Tongue (tissue), 2 donors: ENCODE data around the gene SOD3. TPM values are rescaled to one million over a fixed set of nuclear protein-coding genes. Genes with fewer than 3 reads are reported as not detected.
A peak's percentile ranks its signal among the peaks of the same experiment; 100 is the strongest.

ENCODE experiments used
- DNase-seq: peaks from one replicate; pipeline ENCODE4 v3.0.0-alpha.2; 2015
- total RNA-seq: library from RNA; depleted of rRNA; stranded (reverse); fragments of >200 nt; gene quantifications from one replicate; pipeline ENCODE4 v1.2.3, GENCODE V29; 2014

Gene SOD3, protein sequence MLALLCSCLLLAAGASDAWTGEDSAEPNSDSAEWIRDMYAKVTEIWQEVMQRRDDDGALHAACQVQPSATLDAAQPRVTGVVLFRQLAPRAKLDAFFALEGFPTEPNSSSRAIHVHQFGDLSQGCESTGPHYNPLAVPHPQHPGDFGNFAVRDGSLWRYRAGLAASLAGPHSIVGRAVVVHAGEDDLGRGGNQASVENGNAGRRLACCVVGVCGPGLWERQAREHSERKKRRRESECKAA
- 46.3 TPM for total RNA-seq

- peak; percentile 83 for DNase-seq
Observed at GRCh38 chr4:24794916-24795665, at the start of gene SOD3. SOD3 (plus strand) TSS chr4:24795573; CDS start chr4:24799522, 3,949 bp downstream.

- DNase-seq, result no peak
Observed at GRCh38 chr4:24747234-24747975, 48.0 kb upstream of the SOD3 start.

DNA sequence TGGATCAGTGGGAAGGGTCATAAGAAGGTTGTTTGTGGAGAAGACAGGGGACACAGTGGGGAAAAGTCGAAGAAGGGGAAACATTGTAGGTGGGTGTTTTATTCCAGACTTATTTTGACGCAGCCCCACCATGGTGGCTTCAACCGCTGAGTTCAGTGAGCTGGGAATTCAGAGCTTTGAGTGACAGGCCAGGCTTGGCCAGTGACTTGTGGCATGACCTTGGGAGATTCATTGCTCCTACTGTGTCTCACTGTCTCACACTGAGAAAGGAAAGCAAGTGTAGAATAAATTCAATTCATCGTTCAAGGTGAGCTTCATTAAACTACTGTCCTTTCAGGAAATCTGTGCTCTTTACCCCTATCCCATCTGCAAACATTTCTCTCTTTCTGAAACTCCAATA is 47.4 kb upstream of the SOD3 start:
- DNase-seq, result no peak

- no peak for DNase-seq
Observed at GRCh38 chr4:24748758-24749350, 46.5 kb upstream of the SOD3 start.

DNA sequence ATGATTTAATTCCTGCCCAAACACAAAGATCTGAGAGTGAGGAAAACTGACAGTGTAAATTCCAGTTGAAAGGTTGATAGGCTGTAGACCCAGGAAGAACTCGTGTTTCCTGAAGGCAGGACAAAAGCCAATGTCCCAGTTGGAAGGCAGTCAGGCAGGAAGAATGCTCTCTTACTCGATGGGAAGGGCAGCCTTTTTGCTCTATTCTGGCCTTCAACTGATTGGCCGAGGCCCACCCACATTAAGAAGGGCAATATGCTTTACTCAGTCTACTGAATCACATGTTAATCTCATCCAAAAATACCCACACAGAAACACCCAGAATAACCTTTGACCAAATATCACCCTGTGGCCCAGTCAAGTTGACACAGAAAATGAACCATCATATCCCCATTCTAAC is 45.3 kb upstream of the SOD3 start:
- no peak for DNase-seq

DNA sequence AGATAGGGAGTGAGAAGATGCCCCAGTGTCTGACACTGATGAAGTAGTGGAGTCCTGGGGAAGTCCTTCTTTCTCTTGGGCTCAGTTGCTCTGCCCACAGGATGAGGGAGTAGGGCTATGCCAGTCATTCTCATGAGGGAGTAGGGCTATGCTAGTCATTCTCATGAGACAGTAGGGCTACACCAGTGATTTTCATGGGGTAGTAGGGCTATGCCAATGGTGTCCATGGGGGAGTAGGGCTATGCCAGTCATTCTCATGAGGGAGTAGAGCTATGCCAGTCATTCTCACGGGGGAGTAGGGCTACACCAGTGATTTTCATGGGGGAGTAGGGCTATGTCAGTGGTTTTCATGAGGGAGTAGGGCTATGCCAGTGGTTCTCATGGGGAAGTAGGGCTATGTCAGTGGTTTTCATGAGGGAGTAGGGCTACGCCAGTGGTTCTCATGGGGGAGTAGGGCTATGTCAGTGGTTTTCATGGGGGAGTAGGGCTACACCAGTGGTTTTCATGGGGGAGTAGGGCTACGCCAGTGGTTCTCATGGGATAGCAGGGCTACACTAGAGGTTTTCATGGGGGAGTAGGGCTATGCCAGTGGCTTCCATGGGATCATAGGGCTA is 43.3 kb upstream of the SOD3 start:
- no peak for DNase-seq

DNA sequence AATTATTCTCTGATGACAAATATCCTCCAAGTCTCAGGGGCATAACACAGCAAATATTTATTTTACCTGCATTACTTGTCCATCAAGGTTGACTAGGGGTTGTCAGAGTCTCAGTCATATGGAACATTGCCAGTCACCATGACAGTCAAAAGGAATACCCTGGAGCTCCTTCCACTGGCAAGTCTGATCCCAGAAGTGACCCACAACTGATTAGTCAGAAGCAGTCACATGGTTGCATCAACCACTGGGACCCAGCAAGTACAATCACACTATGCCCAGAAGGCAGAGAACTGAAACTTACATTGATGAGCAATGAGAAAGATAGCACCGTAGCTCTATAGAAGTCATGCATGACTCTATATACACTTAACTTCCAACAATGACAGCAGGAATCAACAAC is 41.9 kb upstream of the SOD3 start:
- DNase-seq, result no peak

- DNase-seq, result no peak
Observed at GRCh38 chr4:24754571-24754970, 40.8 kb upstream of the SOD3 start.

- peak; percentile 69 for DNase-seq
Observed at GRCh38 chr4:24763631-24764297, 31.6 kb upstream of the SOD3 start.

GRCh38 chr4:24764345-24764744 is 31.0 kb upstream of the SOD3 start:
- DNase-seq, result no peak

GRCh38 chr4:24765376-24765988 is 29.9 kb upstream of the SOD3 start:
- DNase-seq, result no peak

DNA sequence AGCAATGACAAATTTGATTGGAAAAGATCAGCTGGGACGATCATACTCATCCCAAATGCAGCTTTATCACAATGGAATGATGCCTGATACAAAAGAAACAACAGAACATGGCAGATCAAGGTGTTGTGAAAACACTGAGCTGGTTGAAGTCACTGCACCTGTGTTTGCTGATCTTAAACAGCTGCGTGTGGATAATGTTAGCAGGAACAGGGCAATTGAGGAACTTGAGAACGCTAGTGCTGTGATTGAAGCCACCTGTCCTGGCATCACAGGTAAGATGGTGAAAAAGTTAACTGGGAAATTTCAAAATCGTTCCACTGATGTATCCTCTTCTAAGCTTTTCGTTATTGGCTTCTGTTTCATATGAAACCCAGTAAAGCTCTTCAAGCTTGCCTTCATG is 27.4 kb upstream of the SOD3 start:
- DNase-seq, result no peak

- DNase-seq, result no peak
Observed at GRCh38 chr4:24768604-24769003, 26.8 kb upstream of the SOD3 start.

GRCh38 chr4:24769571-24769970 is 25.8 kb upstream of the SOD3 start:
- no peak for DNase-seq

DNA sequence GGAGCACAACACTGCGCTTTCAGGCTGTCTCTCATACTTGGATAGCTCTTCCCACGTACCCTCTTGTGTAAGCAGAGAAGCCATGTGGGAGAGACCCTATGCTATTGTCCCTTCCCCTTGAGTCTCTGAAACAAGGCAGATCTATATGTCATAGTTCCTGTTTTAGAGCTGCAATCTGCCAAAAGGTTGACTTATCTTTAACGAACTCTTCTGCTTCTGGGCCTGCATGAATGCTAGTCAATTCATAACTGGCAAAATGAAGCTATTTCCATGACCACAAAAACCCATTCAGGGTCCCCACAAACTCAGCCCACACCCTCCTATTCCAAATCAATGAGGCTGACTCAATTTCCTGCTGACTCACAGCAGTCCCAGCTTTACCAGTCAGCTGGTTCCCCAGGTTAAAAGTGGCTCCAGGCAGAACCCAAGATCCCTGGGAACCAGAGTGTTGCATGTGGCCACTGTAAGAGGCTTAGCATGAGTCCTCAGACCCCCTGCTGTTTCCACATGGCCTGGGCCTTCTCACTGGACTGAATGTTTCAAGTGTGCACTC is 25.3 kb upstream of the SOD3 start:
- DNase-seq, result no peak

DNA sequence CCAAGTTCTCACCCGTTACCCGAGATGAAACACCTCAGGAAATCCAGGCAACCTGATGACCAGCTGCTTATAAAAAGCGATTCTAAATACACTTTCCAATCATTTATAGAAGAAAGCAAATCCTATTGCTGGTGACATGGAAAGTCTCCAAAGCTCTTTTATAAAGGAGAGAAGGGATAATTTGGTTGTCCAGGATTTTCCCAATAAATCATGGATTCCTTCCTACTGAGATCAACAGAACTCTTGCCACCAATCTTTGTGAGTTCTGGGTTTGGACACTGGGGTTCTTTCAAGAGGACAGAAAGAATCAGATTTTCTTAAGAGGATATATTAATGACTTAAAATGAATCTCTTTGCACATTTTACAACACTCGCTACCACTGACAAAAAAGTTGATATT is 24.7 kb upstream of the SOD3 start:
- DNase-seq, result no peak

DNA sequence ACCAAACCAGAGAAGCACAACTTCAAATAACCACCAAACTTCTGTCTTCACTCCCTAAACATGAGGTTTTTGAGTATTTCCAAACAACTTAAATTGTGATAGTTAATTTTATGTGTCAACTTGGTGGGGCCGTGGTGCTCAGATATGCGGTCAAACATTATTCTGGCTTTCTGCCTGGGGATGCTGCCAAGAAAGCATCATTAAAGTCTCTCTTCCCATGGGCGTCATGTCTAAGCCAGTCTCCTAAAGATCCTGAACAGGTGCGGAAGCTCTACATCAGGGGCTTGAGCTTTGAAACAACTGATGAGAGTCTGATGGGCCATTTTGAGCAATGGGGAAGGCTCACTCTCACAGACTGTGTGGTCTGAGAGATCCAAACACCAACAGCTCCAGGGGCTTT is 24.1 kb upstream of the SOD3 start:
- peak; percentile 67 for DNase-seq

- no peak for DNase-seq
Observed at GRCh38 chr4:24772061-24772705, 23.2 kb upstream of the SOD3 start.

DNA sequence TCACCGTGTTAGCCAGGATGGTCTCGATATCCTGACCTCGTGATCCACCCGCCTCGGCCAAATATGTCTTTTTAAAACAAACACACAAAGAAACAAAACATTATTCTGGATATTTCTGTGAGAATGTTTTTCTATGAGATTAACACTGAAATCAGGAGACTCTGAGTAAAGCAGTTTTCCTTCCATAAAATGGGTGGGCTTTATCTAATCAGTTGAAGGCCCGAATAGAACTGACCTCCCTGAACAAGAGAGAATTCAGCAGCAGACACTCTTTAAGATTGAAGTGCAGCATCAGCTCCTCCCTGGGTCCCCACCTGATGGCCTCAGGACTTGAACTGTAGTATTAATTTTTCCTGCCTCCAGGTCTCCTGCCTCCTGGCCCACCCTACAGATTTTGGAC is 22.4 kb upstream of the SOD3 start:
- DNase-seq, result no peak

DNA sequence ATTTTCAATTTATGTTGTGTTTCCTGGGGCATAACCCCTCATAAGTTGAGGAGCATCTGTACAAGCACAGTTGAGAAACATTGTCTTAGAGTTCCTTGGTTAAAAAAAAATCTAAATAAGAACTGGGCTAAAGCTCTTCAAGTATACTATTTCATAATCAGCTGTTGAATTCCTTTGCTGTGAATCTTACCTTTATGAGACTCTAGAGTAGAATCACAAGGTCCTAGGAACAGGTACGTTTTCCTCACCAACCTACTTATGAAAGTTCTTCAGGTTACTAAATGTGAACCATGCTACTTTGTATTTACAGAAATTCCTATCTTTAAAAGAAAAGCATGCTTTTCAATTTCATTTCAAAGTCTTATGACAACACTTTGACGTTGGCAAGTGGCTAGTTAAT is 20.9 kb upstream of the SOD3 start:
- DNase-seq, result no peak
